ENCODE data around the gene NSRP1. TPM values are rescaled to one million over a fixed set of nuclear protein-coding genes. Genes with fewer than 3 reads are reported as not detected.

The NSRP1 gene
- total RNA-seq, 1 donor from 2014 or later: 20.2 TPM

DNA sequence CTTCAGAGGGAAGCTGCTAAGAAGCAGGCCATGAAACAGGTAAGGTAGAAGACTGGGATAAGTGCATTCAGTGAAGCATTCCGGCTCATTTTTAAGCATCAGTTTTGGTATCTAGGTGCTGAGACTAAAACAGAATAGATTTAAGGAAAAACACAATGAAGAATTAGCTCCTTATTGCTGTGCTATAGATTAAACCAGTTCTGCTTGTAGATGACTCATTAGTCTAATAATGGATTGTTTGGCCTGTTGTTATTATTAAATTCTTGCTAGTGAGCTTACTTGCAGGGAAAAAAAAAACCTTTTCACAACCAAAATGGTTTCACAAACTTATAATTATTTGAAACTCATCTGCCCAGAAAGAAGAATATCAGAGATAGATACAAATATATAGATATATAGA is 55.9 kb downstream of the NSRP1 start:
- TF ChIP-seq, protein P1, sequence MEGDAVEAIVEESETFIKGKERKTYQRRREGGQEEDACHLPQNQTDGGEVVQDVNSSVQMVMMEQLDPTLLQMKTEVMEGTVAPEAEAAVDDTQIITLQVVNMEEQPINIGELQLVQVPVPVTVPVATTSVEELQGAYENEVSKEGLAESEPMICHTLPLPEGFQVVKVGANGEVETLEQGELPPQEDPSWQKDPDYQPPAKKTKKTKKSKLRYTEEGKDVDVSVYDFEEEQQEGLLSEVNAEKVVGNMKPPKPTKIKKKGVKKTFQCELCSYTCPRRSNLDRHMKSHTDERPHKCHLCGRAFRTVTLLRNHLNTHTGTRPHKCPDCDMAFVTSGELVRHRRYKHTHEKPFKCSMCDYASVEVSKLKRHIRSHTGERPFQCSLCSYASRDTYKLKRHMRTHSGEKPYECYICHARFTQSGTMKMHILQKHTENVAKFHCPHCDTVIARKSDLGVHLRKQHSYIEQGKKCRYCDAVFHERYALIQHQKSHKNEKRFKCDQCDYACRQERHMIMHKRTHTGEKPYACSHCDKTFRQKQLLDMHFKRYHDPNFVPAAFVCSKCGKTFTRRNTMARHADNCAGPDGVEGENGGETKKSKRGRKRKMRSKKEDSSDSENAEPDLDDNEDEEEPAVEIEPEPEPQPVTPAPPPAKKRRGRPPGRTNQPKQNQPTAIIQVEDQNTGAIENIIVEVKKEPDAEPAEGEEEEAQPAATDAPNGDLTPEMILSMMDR (IDR thresholded peaks at IDR 0.05; ENCODE audit: unreplicated experiment): no peak
- peaks cover 2% of the 10 kb centered on the region for H3K4me1 Mint-ChIP-seq (ENCODE audit: unreplicated experiment)
- no peaks in the 10 kb centered on the region for H3K27me3 Mint-ChIP-seq (ENCODE audit: unreplicated experiment)

DNA sequence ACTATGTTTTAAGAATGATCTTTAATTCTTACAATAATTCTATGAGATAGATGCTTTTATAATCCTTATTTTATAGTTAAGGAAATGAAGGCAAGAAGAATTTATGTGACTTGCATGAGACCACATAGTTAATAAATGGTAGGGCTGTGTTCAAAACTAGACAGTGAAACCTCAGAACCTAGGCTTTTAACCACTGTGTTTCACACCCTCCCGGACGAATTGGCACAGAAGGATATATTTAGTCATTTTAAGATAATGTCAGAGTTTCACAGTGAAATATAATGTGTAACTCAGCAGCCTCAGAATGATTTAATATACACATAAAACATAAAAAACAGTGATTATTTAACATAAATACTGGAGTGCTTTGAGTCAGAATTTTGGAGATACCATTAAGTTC is 57.0 kb downstream of the NSRP1 start:
- TF ChIP-seq, protein P1 (IDR thresholded peaks at IDR 0.05; ENCODE audit: unreplicated experiment): no peak
- Mint-ChIP-seq H3K4me1 (ENCODE audit: unreplicated experiment) (peaks cover 2% of the 10 kb centered on the region), H3K4me3 (ENCODE audit: unreplicated experiment) (no peak overlapping the region), H3K36me3 (ENCODE audit: low read depth, unreplicated experiment) (peaks cover 15% of the 10 kb centered on the region), H3K27ac (ENCODE audit: unreplicated experiment) (no peak overlapping the region), H3K9me3 (ENCODE audit: unreplicated experiment) (no peaks in the 10 kb centered on the region), H3K27me3 (ENCODE audit: unreplicated experiment) (no peaks in the 10 kb centered on the region)
- DNase-seq (ENCODE audit: low spot score): no peak

More for the DNA sequence above, 55.9 kb downstream of the NSRP1 start:
- no peaks in the 10 kb centered on the region for H3K9me3 Mint-ChIP-seq (ENCODE audit: unreplicated experiment)
- no peak overlapping the region for H3K27ac Mint-ChIP-seq (ENCODE audit: unreplicated experiment)
- H3K36me3 Mint-ChIP-seq (ENCODE audit: low read depth, unreplicated experiment): peaks cover 15% of the 10 kb centered on the region
- no peak for DNase-seq (ENCODE audit: low spot score)
- H3K4me3 Mint-ChIP-seq (ENCODE audit: unreplicated experiment): no peak overlapping the region

DNA sequence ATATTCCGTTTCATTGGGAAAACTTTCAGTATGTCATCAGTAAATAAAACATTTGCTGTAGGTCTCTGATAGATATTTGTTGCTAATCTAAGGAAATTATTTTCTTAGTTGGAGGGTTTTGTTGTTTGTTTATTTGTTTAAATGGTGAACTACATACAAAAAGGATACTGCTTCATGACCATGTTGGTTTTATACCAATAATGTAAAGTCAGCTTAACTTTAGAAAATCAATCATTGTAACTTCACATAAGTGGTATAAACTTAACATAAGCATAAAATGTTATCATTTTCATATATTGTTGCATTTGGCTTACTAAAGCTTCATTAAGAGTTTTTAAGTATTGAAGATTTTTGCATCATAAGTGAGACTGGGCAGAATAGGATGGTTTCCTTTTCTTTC is 57.9 kb downstream of the NSRP1 start:
- peaks cover 2% of the 10 kb centered on the region for H3K4me1 Mint-ChIP-seq (ENCODE audit: unreplicated experiment)
- H3K27ac Mint-ChIP-seq (ENCODE audit: unreplicated experiment): no peak overlapping the region
- no peak overlapping the region for H3K4me3 Mint-ChIP-seq (ENCODE audit: unreplicated experiment)
- DNase-seq (ENCODE audit: low spot score): no peak
- TF ChIP-seq, protein P1 (IDR thresholded peaks at IDR 0.05; ENCODE audit: unreplicated experiment): no peak
- peaks cover 15% of the 10 kb centered on the region for H3K36me3 Mint-ChIP-seq (ENCODE audit: low read depth, unreplicated experiment)
- no peaks in the 10 kb centered on the region for H3K27me3 Mint-ChIP-seq (ENCODE audit: unreplicated experiment)
- H3K9me3 Mint-ChIP-seq (ENCODE audit: unreplicated experiment): no peaks in the 10 kb centered on the region

DNA sequence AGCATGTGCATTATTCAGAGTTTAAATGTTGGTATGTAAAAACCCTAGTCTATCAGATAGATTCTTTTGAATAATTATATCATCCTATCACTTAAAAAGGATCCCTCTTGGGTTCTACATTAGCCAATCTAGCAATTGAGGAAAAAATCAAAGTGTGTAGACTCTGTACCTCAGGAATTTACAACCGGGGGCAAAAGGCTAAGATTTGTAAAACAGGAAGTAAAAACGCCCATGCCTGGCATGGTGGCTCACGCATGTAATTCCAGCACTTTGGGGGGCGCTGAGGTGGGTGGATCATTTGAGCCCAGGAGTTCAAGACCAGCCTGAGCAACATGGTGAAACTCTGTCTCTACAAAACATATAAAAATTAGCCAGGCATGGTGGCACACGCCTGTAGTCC is 60.2 kb downstream of the NSRP1 start:
- Mint-ChIP-seq H3K27me3 (ENCODE audit: unreplicated experiment) (no peaks in the 10 kb centered on the region), H3K27ac (ENCODE audit: unreplicated experiment) (no peak overlapping the region), H3K4me3 (ENCODE audit: unreplicated experiment) (no peak overlapping the region), H3K4me1 (ENCODE audit: unreplicated experiment) (no peaks in the 10 kb centered on the region), H3K9me3 (ENCODE audit: unreplicated experiment) (no peaks in the 10 kb centered on the region), H3K36me3 (ENCODE audit: low read depth, unreplicated experiment) (peaks cover 12% of the 10 kb centered on the region)
- TF ChIP-seq, protein P1 (IDR thresholded peaks at IDR 0.05; ENCODE audit: unreplicated experiment): no peak
- no peak for DNase-seq (ENCODE audit: low spot score)

DNA sequence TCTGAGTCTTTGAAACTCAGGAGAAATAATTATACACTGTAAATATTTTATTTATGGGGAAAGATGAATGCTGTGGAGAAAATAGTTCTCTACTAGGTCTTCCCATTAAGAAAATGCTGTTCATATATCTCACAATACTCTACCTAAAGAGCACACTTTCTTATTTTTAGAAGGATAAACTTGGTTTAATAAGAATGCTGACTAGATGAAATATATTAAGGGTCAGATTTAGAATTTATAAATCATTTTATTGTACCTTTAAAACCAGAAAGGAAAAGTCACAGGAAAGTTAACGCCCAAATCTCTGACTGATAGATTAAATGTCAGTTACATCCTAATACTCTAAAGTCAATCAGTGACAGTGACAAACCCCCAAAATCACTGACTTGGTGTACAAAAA is 70.1 kb downstream of the NSRP1 start:
- Mint-ChIP-seq H3K4me1 (ENCODE audit: unreplicated experiment) (no peaks in the 10 kb centered on the region), H3K27me3 (ENCODE audit: unreplicated experiment) (peaks cover 1% of the 10 kb centered on the region), H3K9me3 (ENCODE audit: unreplicated experiment) (no peaks in the 10 kb centered on the region), H3K27ac (ENCODE audit: unreplicated experiment) (no peak overlapping the region), H3K36me3 (ENCODE audit: low read depth, unreplicated experiment) (peaks cover 13% of the 10 kb centered on the region), H3K4me3 (ENCODE audit: unreplicated experiment) (no peak overlapping the region)
- TF ChIP-seq, protein P1 (IDR thresholded peaks at IDR 0.05; ENCODE audit: unreplicated experiment): no peak
- no peak for DNase-seq (ENCODE audit: low spot score)
